GM19328 (cell line): ENCODE measurements around the gene IMPG1.

Source experiments
- ATAC-seq: cut with Tn5 transposase; IDR thresholded peaks from one replicate; pipeline ENCODE4 v1.9.1; 2021; ENCODE audit warnings: mild to moderate bottlenecking, moderate library complexity; ENCODE audit not compliant: unreplicated experiment

Gene IMPG1, protein sequence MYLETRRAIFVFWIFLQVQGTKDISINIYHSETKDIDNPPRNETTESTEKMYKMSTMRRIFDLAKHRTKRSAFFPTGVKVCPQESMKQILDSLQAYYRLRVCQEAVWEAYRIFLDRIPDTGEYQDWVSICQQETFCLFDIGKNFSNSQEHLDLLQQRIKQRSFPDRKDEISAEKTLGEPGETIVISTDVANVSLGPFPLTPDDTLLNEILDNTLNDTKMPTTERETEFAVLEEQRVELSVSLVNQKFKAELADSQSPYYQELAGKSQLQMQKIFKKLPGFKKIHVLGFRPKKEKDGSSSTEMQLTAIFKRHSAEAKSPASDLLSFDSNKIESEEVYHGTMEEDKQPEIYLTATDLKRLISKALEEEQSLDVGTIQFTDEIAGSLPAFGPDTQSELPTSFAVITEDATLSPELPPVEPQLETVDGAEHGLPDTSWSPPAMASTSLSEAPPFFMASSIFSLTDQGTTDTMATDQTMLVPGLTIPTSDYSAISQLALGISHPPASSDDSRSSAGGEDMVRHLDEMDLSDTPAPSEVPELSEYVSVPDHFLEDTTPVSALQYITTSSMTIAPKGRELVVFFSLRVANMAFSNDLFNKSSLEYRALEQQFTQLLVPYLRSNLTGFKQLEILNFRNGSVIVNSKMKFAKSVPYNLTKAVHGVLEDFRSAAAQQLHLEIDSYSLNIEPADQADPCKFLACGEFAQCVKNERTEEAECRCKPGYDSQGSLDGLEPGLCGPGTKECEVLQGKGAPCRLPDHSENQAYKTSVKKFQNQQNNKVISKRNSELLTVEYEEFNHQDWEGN

DNA sequence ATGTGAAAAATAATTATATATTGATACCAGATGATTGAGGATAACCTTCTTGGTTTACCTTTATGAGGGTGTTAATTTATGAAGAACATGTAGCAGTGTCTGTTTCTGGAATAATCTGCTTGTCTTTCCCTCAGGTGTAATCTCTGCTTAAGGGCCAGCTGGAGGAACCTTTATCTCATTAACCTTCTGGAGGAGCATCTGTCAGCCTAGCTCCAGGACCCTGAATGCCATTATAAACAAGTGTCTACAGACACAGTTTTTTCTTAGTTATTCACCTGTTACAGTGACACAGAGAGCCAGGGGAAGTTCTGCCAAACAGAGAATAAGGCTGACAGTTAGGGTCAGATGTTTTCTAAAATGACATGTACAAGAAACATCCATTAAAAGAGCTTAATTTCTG is at the start of gene IMPG1:
TSS of gene IMPG1 (minus strand) at position 101 of the 400 bp plus-strand sequence. CDS start 174 bp downstream, outside the sequence.
- no peak for ATAC-seq

DNA sequence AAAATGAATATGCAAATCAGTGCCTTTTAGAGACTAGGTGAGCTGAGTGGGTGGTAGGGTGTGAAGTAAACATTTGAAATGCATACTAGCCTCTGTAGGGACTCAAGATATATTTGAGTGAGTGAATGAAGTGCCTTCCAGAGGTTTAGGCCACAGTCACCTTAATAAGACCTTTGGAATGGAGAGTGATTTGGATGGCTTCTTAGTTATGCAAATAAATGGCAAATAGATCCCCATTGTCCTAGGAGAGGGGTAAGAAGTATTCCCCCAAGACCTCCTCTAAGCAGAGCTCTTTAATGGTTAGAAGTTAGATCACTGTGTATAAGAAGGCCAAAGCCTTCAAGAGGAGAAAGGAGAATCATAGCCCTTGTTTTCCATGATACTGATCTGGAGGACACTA is 47.8 kb upstream of the IMPG1 start:
- ATAC-seq, result no peak

DNA sequence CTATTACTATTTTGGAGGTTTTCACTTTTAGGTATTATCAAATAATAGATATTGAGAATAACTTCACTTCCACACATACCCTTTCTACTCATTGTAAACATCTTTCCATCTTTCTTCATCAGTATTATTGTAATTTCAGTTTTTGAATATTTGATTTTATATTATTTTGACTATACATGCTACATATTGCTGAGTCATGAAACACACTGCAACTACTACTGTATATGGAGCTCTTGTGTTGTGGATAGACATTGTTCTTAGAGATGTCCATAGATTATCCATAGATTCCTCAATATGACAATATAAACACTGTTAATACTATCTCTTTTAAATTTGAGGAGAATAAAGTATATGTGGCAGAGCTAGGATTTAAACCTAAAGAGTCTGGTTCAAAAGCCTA is 819 bp upstream of the IMPG1 start:
- ATAC-seq, result no peak

DNA sequence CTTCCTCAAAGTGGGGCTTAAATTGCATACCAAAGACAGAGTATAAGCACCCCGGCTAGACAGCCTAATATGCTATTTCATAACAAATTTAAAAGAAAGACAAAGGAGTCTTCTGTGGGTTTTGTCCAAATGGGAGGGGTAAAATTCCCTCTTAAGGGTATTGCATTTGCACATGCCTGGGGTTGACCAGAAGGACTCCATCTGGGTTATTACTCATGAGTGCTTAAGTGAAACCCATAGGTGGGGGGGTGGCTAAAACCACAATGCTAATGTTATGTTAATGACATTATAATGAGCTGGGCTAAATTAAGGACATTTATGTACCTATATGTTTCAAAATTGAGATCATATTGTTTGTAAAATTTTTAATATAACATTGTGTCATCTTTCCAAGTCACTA is 15.0 kb downstream of the IMPG1 start:
- no peak for ATAC-seq

DNA sequence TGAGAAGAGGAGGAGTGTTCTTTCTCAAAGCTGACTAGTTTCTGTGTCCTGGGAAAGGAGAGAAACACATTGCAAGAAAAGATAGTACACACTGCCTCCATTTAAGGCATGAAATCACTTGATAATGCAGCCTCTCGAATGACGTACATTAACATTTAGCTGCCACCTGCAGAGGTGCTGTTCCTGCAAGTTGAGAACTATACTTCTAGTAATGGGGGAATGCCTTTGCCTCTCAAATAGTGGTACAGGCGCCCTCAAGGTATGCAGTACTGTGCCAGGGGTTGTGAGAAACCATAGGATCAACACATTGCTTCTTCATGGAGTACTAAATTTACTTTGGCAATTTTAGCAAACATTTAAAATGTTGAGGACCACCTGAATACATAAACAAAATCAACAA is 20.1 kb downstream of the IMPG1 start:
- ATAC-seq, result no peak

DNA sequence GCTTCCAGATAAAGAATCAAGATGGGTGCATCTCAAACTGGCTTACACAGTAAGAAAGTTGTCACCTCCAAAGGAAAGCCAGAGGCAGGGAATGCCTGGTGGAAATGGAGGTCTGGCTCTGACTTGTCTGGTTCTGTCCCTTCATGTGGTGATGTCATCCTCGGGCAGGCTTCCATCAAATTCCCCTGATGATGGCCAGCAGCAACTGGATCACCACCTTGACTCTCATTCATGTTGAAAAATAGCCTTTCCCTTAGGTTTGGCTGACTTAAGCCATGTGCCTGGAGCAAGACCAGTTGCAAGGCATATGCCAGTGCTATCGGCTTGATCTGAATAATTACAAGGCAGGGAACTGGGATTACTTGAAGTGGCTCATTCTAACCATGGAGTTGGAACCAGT is 28.8 kb downstream of the IMPG1 start:
- no peak for ATAC-seq

DNA sequence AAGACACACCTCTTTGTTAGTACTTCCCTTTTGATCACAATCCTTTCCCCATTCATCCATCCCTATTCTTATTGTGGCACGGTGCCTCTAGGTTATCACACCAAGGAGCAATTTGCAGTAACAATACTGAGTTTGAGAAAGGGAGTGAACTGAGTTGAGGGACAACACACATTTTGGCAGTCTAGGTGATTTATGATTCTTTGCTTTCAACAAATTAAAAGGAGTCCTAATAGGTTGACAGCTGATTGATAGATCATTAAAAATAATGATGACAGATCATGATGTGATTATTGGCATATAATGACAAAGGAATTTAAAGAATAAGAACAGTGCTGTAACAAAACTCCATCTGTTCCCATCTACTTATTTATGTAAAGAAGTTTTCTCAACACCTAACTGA is 36.7 kb downstream of the IMPG1 start:
- no peak for ATAC-seq

DNA sequence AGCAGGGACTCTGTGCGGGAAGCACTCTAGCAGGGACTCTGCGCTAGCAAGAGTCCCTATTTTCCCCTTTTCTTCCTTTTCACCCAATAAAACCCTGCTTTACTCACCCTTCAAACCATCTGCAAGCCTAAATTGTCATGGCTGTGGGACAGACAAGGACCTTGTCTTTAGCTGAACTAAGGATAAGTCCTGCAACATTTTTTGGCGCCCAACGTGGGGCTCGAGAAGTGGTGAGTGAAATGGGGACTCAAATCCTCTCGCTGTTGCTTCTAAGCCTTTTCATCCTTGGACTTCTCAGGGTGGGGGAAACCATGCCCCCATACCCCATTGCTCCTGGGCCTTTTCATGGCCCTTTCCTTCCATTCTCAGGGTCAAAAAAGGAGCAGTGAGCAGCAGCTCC is 46.4 kb downstream of the IMPG1 start:
- no peak for ATAC-seq

DNA sequence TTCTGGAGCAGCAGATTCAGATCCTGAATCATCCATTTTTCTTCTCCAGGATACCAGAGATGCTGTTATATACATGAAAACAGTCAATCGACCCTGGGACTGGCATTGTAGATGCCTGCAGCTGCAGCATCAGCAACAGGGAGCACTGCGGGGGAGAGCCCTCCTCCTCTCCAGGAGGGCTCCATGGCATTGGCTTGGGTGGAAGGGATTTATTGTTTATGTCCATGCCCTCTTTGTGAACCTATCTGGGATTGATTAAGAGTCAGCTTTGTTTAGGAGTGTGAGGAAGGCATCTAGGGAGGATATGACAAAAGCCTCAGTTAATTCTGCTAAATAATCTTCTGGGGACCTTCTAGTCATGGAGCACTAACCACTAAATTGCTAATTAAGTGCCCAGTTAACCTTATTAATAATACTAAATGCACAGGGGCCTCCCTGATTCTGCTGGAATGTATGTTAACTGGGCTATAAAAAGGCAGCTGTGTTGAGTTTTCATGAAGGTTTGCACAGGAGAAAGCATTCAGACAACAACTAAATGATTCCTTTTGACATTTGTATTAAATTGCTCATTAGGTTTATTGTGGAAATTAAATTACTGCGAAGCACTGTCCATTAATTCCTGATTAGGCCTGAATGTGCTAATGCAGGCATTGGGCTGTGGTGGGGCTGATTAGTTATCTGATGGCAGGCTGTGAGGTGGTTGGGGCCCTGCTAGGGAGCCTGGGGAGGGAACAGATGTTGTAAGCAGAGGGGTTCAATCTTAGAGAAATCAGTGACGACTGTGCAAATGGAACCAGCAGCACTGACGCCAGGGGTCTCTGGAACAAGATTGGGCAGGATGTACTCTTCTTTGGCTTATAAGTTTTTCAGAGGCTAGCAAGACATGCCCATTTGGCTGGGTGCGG is 57.6 kb downstream of the IMPG1 start:
- no peak for ATAC-seq

DNA sequence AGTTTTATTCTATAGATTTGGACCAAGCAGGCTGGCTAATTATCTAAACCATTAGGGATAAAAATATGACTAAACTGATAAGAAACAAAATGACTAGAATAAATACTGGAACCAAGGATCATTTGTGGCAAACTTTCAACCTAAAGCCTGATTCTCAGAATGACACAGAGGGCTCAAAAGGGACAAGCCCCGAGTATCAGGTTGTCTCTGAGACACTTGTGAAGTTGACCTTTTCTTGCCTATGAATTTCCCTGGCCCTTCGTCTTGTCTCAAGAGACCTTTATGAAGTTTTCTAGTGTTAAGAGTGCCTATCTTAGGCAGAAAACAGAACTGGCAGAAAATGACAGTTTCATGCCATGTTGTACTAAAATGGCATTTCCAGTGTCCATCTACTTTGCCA is 68.3 kb downstream of the IMPG1 start:
- ATAC-seq, result no peak

DNA sequence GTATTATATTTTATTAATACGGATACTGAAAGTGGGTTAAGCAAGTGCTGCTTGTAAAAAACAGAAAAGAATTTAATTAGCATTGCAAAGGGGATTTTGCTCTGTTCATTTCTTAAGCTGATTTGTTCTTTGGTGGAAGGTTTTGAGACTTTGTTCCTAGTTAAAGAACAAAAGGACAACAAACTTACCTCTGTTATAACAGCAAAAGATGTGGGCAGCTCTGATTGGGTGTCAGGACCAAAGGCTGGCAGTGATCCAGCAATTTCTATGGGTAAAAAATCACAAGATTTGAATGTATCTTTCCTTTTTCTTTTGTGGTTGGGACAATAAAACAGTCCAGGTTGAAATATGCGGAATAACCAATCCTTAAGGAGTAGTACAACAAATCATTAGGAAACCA is 68.8 kb downstream of the IMPG1 start:
- ATAC-seq, result no peak

DNA sequence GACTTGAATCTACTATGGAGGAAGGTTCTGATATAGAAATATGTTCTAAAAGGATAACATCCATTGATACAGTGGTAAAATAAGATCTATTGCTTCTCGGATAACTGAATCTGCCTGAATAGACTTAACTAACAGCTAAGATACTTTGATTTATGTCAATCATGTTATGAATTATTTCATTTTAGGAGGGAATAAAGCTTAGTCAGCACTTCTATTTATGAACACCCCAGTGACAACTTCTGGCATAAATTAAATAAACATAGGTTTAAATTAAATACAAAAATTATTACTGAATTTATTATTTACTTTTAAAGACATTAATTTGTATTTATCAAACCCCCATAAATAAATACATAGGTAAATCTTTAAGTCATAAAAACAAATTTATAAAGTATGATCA is 69.3 kb downstream of the IMPG1 start:
- no peak for ATAC-seq

DNA sequence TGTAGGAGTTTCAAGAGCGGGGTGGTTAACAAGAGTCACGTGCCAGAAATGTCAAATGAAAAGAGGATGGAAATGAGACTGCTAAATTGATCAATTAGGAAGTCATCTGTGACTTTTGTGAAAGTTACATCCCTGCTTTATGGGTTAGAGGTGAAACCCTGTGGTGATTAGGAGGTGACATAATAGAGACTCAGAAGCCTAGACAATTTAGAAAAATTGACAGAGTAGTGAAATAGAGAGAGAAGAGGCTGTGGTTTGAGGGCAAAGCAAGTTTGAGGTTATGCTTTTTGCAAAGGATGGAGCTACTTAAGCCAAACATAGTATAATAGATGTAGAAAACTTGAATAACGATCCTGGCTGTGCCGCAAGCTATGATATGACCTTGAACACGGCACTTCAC is 71.8 kb downstream of the IMPG1 start:
- no peak for ATAC-seq

DNA sequence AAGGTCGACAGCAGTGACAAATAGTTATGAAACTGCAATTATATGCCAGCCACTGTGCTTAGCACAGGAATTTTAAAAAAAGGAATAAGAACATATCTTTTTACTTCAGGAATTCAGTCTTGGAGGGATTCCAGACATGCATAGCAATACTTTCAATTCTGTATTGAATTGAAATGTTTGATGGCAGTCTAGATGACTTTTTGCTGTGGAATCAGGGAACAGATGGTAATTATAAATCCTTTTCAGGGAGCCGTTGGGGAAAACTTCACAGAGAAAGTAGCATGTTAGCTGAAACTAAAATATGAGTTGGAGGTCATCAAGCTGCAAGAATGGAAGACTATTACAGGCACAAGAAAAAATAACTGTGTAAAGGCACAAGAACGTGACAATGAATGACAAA is 74.8 kb downstream of the IMPG1 start:
- ATAC-seq, result no peak

DNA sequence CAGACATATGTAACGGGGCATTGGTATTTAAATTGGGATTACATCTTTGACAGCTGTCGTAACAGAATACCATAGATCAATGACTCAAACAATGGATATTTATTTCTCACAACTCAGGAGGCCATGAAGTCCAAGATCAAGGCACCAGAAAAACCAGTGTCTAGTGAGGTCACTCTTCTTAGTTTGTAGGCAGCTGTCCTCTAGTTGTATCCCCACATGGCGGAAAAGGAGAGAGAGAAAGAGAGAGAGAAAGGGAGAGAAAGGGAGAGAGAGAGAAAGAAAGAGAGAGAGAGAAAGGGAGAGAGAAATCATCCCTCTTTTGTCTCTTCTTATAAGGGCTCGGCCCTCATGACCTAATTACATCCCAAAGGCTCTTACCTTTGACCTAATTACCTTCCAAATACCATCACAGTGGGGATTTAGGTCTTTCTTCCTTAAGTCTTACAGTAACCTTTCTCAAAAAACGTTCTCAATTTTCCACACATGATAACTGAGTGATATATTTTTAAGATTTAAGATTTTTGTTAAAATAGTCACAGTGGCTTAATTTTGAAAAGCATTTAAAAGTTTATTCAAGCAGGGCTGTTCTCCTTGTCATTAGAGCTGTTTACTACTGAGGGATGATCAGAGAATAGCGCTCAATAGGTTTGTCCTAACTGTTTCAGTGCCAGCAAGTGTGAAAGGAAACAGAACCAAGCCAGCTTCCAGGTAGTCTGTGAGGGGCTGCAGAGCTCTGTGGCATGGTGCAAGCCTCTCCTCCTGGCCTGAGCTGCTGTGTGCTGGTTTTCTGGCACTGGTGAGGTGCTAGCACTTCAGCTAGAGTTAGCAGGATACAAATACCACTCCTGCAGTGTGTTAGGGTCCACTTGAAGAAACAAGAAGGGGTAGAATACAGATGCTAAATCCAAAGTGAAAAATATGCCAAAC is 79.0 kb downstream of the IMPG1 start:
- ATAC-seq, result no peak

DNA sequence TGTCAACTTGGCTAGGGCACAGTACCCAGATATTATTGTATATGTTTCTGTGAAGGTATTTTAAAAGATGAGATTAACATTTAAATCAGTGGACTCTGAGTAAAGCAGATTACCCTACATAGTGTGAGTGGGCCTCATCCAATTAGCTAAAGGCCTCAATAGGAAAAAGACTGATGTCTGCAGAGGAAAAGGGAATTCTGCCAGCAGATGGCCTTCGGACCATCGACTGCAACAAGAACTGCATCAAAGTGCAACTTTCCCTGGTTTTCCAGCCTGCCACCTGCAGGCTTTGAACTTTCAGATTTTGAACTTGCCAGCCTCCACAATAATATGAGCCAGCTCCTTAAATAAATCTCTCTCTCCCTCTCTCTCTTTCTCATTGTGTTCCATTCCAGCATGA is 80.5 kb downstream of the IMPG1 start:
- no peak for ATAC-seq

DNA sequence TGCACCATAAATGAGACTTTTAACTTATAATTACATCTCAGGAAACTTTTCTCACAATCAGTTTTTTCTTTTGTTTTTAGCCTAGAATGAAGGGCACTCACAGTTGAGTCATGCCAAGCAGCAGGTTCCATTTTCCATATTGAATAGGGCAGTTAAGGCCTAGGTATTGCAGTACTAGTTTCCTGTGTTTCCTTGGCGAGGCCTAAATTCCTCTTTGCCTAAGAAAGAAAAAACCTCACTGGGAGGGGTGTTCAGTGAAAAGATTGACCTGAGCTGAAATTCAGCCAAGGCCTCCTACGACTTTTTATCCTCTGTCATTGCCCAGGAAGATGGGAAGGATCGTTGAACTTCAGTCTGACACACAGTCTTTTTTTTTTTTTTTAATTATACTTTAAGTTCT is 85.5 kb downstream of the IMPG1 start:
- no peak for ATAC-seq

DNA sequence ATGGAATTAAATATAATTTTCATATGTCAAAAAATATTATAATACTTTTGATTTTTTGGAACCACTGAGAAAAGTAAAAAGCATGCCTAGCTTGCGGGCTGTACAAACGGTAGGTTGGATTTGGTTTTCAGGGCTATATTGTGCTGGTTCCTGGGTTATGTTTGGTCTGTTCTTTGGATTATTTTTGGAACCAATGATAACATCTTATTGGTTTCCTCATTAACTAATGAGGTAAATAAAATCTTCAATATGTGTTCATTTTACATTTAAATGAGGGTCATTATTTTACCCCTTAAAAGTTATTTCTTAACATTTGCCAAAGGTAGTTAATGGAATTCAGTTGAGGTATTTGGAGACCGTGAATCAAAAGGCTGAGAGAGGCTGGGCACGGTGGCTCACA is 96.6 kb downstream of the IMPG1 start:
- ATAC-seq, result no peak

DNA sequence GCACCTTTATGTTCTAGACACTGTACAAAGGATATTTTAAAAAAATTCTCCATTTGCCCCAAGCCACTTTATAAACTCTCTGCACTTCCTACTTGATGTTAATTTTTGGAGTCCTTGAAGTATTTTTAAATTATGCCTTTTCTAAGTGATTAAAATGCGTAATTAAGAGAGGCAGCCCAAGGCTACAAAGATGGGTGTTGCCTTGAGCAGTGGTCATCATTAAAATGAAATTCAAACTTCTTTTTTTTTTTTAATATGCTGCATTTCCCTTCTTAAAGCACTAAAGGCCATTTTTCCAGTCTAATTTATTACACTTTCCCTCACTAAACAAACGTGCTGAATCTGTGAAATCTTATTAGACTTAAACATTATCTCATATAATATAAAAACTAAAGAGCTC is 102.4 kb downstream of the IMPG1 start:
- no peak for ATAC-seq

DNA sequence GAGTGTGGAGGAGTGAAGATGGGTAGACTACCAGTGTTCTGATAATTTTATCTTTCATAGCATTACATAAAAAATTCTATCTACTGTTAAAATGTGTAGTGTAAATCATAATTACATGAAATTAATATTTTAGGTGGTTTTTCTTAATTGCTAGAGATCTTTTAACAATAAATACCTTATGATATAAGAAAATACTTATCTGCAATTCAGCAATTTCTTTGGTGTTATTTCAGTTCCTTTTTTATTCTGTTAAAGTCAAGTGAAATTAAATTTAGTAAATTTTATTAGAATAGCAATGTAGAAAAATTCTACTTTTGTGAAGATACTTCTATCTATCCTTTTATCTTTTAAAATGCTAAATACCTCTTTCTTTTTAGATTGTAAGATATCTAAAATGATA is 104.3 kb downstream of the IMPG1 start:
- ATAC-seq, result no peak
